Aorta (tissue), 5 donors: Measurements from ENCODE around the gene FAM185A. TPM values are rescaled to one million over a fixed set of nuclear protein-coding genes. Genes with fewer than 3 reads are reported as not detected.

Source experiments
- ATAC-seq: fragments of 200-7000 bp; cut with Tn5 transposase; one replicate; pipeline ENCODE4 v1.9.1; 2022; ENCODE audit warnings: moderate library complexity; ENCODE audit not compliant: low FRiP score
- DNase-seq, 2 donors: peaks; one replicate each; pipeline ENCODE4 v3.0.0-alpha.2; 2020
- H3K27ac ChIP-seq, 2 donors: one replicate each; pipeline ENCODE4 v1.5.1; 2013; ENCODE audit warnings: low read length in 2 of 2, mild to moderate bottlenecking in 2 of 2, moderate library complexity in 2 of 2, control low read depth in 1 of 2, inconsistent platforms in 1 of 2, low read depth in 1 of 2
- H3K27me3 ChIP-seq, 2 donors: one replicate each; pipeline ENCODE4 v1.6.1; 2013; ENCODE audit warnings: control low read depth in 1 of 2, low read length in 1 of 2, mild to moderate bottlenecking in 1 of 2, moderate library complexity in 1 of 2; ENCODE audit not compliant: insufficient read depth in 2 of 2, control insufficient read depth in 1 of 2
- H3K36me3 ChIP-seq, 2 donors: one replicate each; pipeline ENCODE4 v1.6.1; 2013; ENCODE audit warnings: control low read depth in 1 of 2, low read length in 1 of 2, mild to moderate bottlenecking in 1 of 2; ENCODE audit not compliant: insufficient read depth in 2 of 2, control insufficient read depth in 1 of 2
- H3K4me1 ChIP-seq, 2 donors: one replicate each; pipeline ENCODE4 v1.6.1; 2013; ENCODE audit warnings: low read length in 2 of 2, control low read depth in 1 of 2, mild to moderate bottlenecking in 1 of 2, moderate library complexity in 1 of 2; ENCODE audit not compliant: insufficient read depth in 2 of 2, control insufficient read depth in 1 of 2
- H3K4me3 ChIP-seq, 2 donors: one replicate each; pipeline ENCODE4 v1.5.1; 2013; ENCODE audit warnings: low read length in 2 of 2, control low read depth in 1 of 2, mild to moderate bottlenecking in 1 of 2
- H3K9me3 ChIP-seq: one replicate; pipeline ENCODE4 v1.6.1; 2013; ENCODE audit warnings: mild to moderate bottlenecking, low read length; ENCODE audit not compliant: control insufficient read depth
- WGBS, 2 donors: extraction: QIAGEN DNeasy Blood & Tissue Kit; methylation state at CpG; one replicate each; pipeline ENCODE4 v1.1.7; 2013; 5-methylcytosine and 5-hydroxymethylcytosine counted together
- intact Hi-C, 2 donors: fragments of 100-400 bp; cut with DNase I; formaldehyde crosslinking; loops; one replicate each; pipeline versions ENCODE4 v1.14.2 to v1.15.0; 2022
- polyA plus RNA-seq, 2 donors: library from polyadenylated mRNA; stranded (reverse); fragments of 200-250 nt; gene quantifications; one replicate each; pipeline ENCODE4 v1.2.3, GENCODE V29; 2013
- total RNA-seq, 2 donors: library from RNA; stranded (reverse); fragmentation: NEBNext Ultra II Directional; extraction: Animal tissue kit (Norgen Biotek cat#: 25700); gene quantifications; one replicate each; pipeline ENCODE4 v1.2.1, GENCODE V29; 2021
- donor health status: healthy with polysubstance abuse.
- donor health status: Bipolar disorder and iron deficiency.
- donor health status: DM: no; HTN: no; CAD: no.
- donor health status: DM: no; HTN: no; CAD: no.
- donor health status: DM: yes; HTN: yes; CAD: no.

FAM185A gene
- total and polyA plus RNA-seq, 4 donors, result 3.6 to 12.6 (median 6.3) TPM

- Histone ChIP-seq H3K27me3 (no peaks in the 10 kb centered on the region), H3K4me3 (no peak overlapping the region), H3K27ac (no peak overlapping the region), H3K4me1 (peaks cover 0 to 2% of the 10 kb centered on the region in 2 donors), H3K9me3 (no peaks in the 10 kb centered on the region), H3K36me3 (no peaks in the 10 kb centered on the region)
- 76% methylated on average over 4 of the region's 4 CpGs for WGBS, 2 donors
- ATAC-seq (no peak), DNase-seq (no peak)
- intact Hi-C loops, result no loop called here
Measured at GRCh38 chr7:102817616-102818573, 69.1 kb downstream of the FAM185A start.

GRCh38 chr7:102819151-102819550, 70.4 kb downstream of the FAM185A start:
- H3K4me3 ChIP-seq, result no peak overlapping the region
- no peaks in the 10 kb centered on the region for H3K9me3 ChIP-seq
- ATAC-seq, result no peak
- no peaks in the 10 kb centered on the region for H3K27me3 ChIP-seq
- intact Hi-C loops, result no loop called here
- 53 to 56% methylated on average over 2 of the region's 2 CpGs for WGBS, 2 donors
- no peak for DNase-seq
- H3K36me3 ChIP-seq, result no peaks in the 10 kb centered on the region
- H3K4me1 ChIP-seq, result peaks cover 0 to 6% of the 10 kb centered on the region in 2 donors
- H3K27ac ChIP-seq, result no peak overlapping the region

- no peaks in the 10 kb centered on the region for H3K27me3 ChIP-seq
- intact Hi-C loops, result no loop called here
- WGBS, 2 donors, result 90 to 94% methylated on average over 2 of the region's 2 CpGs
Measured at GRCh38 chr7:102821994-102822747, 73.4 kb downstream of the FAM185A start.

GRCh38 chr7:102823390-102824119, 74.8 kb downstream of the FAM185A start:
- peaks cover 0 to 6% of the 10 kb centered on the region in 2 donors for H3K4me1 ChIP-seq
- 19 to 28% methylated on average over 6 of the region's 6 CpGs for WGBS, 2 donors
- no peak overlapping the region for H3K4me3 ChIP-seq
- H3K36me3 ChIP-seq, result peaks cover 0 to 3% of the 10 kb centered on the region in 2 donors
- ATAC-seq (no peak), DNase-seq (no peak)
- no peaks in the 10 kb centered on the region for H3K9me3 ChIP-seq
- H3K27me3 ChIP-seq, result no peaks in the 10 kb centered on the region
- peak overlapping the region; percentile 28 to 33 for H3K27ac ChIP-seq
- intact Hi-C loops, result no loop called here

More at GRCh38 chr7:102821994-102822747, 73.4 kb downstream of the FAM185A start:
- Histone ChIP-seq H3K4me1 (peaks cover 0 to 6% of the 10 kb centered on the region in 2 donors), H3K36me3 (peaks cover 0 to 2% of the 10 kb centered on the region in 2 donors), H3K27ac (no peak overlapping the region), H3K4me3 (no peak overlapping the region), H3K9me3 (no peaks in the 10 kb centered on the region)
- DNase-seq (no peak), ATAC-seq (no peak)

GRCh38 chr7:102828286-102828685, 79.5 kb downstream of the FAM185A start:
- H3K36me3 ChIP-seq, result peaks cover 0 to 3% of the 10 kb centered on the region in 2 donors
- H3K4me3 ChIP-seq, result no peak overlapping the region
- no peak for DNase-seq
- intact Hi-C loops, result no loop called here
- peaks cover 0 to 5% of the 10 kb centered on the region in 2 donors for H3K4me1 ChIP-seq
- ATAC-seq, result no peak
- H3K27me3 ChIP-seq, result no peaks in the 10 kb centered on the region
- H3K27ac ChIP-seq, result no peak overlapping the region
- WGBS, 2 donors, result 95 to 98% methylated on average over 2 of the region's 2 CpGs
- no peaks in the 10 kb centered on the region for H3K9me3 ChIP-seq

GRCh38 chr7:102829075-102829474, 80.3 kb downstream of the FAM185A start:
- 94 to 96% methylated on average over 3 of the region's 3 CpGs for whole genome bisulfite sequencing, 2 donors
- Histone ChIP-seq H3K9me3 (no peaks in the 10 kb centered on the region), H3K4me1 (no peaks in the 10 kb centered on the region), H3K27ac (no peak overlapping the region), H3K27me3 (no peaks in the 10 kb centered on the region), H3K4me3 (no peak overlapping the region), H3K36me3 (peaks cover 0 to 3% of the 10 kb centered on the region in 2 donors)
- intact Hi-C loops, result no loop called here
- no peak for DNase-seq
- ATAC-seq, result no peak

- Histone ChIP-seq H3K4me3 (no peak overlapping the region), H3K4me1 (no peaks in the 10 kb centered on the region), H3K36me3 (peaks cover 0 to 3% of the 10 kb centered on the region in 2 donors), H3K27ac (no peak overlapping the region), H3K27me3 (no peaks in the 10 kb centered on the region), H3K9me3 (no peaks in the 10 kb centered on the region)
- intact Hi-C loops, result no loop called here
- no peak for ATAC-seq
- 97% methylated on average over 2 of the region's 2 CpGs for WGBS, 2 donors
- DNase-seq, result no peak
Measured at GRCh38 chr7:102830197-102830596, 81.4 kb downstream of the FAM185A start.

- intact Hi-C loops, result no loop called here
- Histone ChIP-seq H3K4me1 (peaks cover 0 to 3% of the 10 kb centered on the region in 2 donors), H3K36me3 (no peaks in the 10 kb centered on the region), H3K4me3 (no peak overlapping the region), H3K27ac (no peak overlapping the region), H3K27me3 (no peaks in the 10 kb centered on the region), H3K9me3 (no peaks in the 10 kb centered on the region)
- WGBS, 2 donors, result 52 to 58% methylated on average over 1 of the region's 1 CpG
- no peak for DNase-seq
- ATAC-seq, result no peak
Measured at GRCh38 chr7:102832674-102833073, 83.9 kb downstream of the FAM185A start.
